Activated CD4-positive, alpha-beta T cell treated with anti-CD3 and anti-CD28 coated beads, Interleukin-2, amount 10 ng/mL, durations not matched to agents 7 days and 5 days (primary cell): ENCODE data around the gene COMMD10. TPM values are rescaled to one million over a fixed set of nuclear protein-coding genes. Genes with fewer than 3 reads are reported as not detected.

Experiments
- CTCF ChIA-PET: fragments of 350-600 bp; sonication (Branson Sonifier 250); formaldehyde crosslinking; loops from one replicate; lab custom pipeline; 2021; ENCODE audit warnings: antibody characterized with exemption; lab: Charles Lee
- POLR2A ChIA-PET: fragments of 350-600 bp; sonication (Branson Sonifier 250); formaldehyde crosslinking; loops from one replicate; lab custom pipeline; 2021; ENCODE audit warnings: antibody characterized with exemption; lab: Charles Lee
- DNase-seq: peaks from one replicate; pipeline ENCODE4 v3.0.0-alpha.2; 2020
- H3K27ac Mint-ChIP-seq: one replicate; pipeline ENCODE4 v1.8.0; 2021; ENCODE audit warnings: mild to moderate bottlenecking, moderate library complexity, mixed read lengths
- H3K27me3 Mint-ChIP-seq: one replicate; pipeline ENCODE4 v1.8.0; 2021; ENCODE audit warnings: mixed read lengths
- H3K36me3 Mint-ChIP-seq: one replicate; pipeline ENCODE4 v1.8.0; 2021; ENCODE audit warnings: low read depth, mixed read lengths
- H3K4me1 Mint-ChIP-seq: one replicate; pipeline ENCODE4 v1.8.0; 2021; ENCODE audit warnings: mixed read lengths
- H3K4me3 Mint-ChIP-seq: one replicate; pipeline ENCODE4 v1.8.0; 2021; ENCODE audit warnings: mild to moderate bottlenecking, moderate library complexity, mixed read lengths
- H3K9me3 Mint-ChIP-seq: one replicate; pipeline ENCODE4 v1.8.0; 2021; ENCODE audit warnings: mixed read lengths
- total RNA-seq, 2 experiments: library from RNA; stranded (reverse); gene quantifications; one replicate each; pipeline ENCODE4 v1.2.3, GENCODE V29; 2021

COMMD10 gene
- 10 to 100 TPM; 24.8 to 27.3 TPM for total RNA-seq

DNA sequence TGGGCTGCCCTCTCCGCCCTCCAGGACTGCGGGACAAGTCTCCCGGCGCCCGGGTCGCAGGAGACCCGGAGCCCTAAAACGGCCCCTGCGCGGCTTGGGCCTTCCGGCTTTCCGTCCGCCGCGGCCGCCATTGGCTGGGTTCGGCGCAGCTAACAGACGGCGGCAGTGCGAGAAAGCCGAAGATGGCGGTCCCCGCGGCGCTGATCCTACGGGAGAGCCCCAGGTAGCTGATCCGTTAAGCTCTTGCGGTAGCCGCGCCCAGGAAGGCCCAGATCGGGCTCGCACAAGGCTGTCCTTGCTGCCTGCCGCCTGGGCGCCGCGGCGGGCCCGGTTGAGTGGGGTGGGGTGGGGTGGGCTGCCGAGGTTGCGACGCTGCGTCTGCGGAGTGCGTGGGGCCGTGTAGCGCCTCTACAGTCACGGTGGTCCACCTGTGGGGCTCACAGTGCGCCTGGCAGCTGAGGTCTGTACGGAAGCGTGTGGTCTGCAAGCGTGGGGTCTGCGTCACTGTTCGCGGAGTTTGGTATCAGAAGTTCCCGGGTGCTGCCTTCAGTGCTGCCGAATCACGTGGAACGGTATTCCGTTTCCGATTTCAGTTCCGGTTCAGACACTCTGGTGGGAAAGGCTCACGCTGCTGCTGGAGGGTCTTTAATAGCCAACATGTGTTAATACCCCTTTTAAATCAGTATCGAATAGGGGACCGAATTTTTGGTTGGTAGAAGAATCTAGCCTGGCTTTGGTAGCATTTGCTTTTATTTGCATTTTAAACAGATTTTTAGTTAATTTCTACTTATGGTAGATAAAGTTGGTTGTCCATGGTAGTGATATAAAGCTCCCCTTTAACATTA is at the start of gene COMMD10:
TSS of gene COMMD10 (plus strand) at position 155 of the 845 bp plus-strand sequence.
- peak within 1 kb of the TSS; percentile 96 for H3K27ac Mint-ChIP-seq
- DNase-seq, result peak; percentile 79
- POLR2A ChIA-PET, result no interaction called here
- H3K27me3 Mint-ChIP-seq, result no peaks in the 10 kb centered on the region
- H3K36me3 Mint-ChIP-seq, result peaks cover 33% of the 10 kb centered on the region
- CTCF ChIA-PET, result interaction anchor here (0.7 to 0.9 kb wide), 3 partner anchors 9 to 246 kb away, joined by 3 to 6 read pairs (median 3); no protein-coding TSS in a partner anchor
- peaks cover 43% of the 10 kb centered on the region for H3K4me1 Mint-ChIP-seq
- peaks cover 2% of the 10 kb centered on the region for H3K9me3 Mint-ChIP-seq
- peak within 1 kb of the TSS; percentile 87 for H3K4me3 Mint-ChIP-seq

GRCh38 chr5:116035123-116035522 is 49.7 kb upstream of the COMMD10 start:
- ChIA-PET CTCF (interaction anchor here (1.3 kb wide), 1 partner anchor 27 kb away, joined by 3 read pairs; no protein-coding TSS in a partner anchor), POLR2A (no interaction called here)
- Mint-ChIP-seq H3K4me1 (peaks cover 5% of the 10 kb centered on the region), H3K27me3 (peaks cover 17% of the 10 kb centered on the region), H3K4me3 (no peak overlapping the region), H3K9me3 (no peaks in the 10 kb centered on the region), H3K27ac (no peak overlapping the region), H3K36me3 (no peaks in the 10 kb centered on the region)
- DNase-seq, result no peak

DNA sequence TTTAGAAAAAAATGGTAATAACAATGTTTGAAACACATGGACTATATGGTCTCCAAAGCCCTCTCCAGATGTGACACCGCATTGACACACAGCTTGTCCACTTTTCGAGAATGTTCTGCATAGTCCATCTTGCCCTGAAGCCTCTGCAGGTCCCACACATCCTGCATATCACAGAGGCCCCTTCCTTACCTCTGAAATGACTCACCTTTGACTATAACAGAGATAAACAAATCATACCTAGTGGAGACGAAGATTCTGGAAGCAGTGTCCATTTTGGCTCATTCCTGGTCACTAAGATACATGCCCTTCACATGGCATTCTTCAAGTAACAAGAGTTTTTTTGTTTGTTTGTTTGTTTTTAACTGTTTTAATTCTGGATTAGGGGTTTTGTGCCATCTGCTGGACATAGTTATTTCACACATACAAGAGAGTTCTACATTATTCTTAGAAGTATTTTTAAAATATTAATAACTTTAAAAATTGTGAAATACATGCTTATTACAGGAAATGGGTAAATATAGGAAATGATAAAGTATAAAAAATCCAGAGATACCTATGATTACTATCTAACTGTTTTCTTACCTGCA is 47.5 kb upstream of the COMMD10 start:
- no peak overlapping the region for H3K27ac Mint-ChIP-seq
- H3K4me1 Mint-ChIP-seq, result peaks cover 3% of the 10 kb centered on the region
- H3K36me3 Mint-ChIP-seq, result no peaks in the 10 kb centered on the region
- POLR2A ChIA-PET, result no interaction called here
- CTCF ChIA-PET, result no interaction called here
- no peak for DNase-seq
- no peaks in the 10 kb centered on the region for H3K9me3 Mint-ChIP-seq
- no peak overlapping the region for H3K4me3 Mint-ChIP-seq
- peaks cover 17% of the 10 kb centered on the region for H3K27me3 Mint-ChIP-seq

DNA sequence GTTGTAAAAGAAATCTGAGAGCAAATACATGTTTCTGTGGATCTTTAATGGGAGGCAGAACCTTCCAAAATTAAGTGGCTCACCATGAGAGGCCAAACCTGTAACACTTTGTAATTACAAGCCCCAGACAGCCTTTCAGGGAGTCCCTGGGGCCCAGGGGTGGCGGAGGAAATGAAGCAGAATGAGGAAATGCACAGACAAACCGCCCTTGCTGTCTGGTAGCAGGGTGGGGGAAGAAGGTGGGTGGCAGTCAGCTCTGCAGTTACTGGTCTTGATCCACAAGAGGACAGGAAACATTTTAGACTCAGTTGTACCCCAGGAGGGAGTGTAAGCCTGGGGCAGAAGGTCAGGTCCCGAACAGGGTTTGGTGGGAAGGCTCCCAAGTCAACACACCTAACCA is 46.0 kb upstream of the COMMD10 start:
- POLR2A ChIA-PET, result no interaction called here

GRCh38 chr5:116042375-116042774 is 42.5 kb upstream of the COMMD10 start:
- no peak overlapping the region for H3K4me3 Mint-ChIP-seq
- H3K4me1 Mint-ChIP-seq, result peaks cover 3% of the 10 kb centered on the region
- H3K36me3 Mint-ChIP-seq, result no peaks in the 10 kb centered on the region
- ChIA-PET POLR2A (no interaction called here), CTCF (no interaction called here)
- H3K9me3 Mint-ChIP-seq, result no peaks in the 10 kb centered on the region
- H3K27me3 Mint-ChIP-seq, result peaks cover 18% of the 10 kb centered on the region
- DNase-seq, result no peak
- no peak overlapping the region for H3K27ac Mint-ChIP-seq

More for the DNA sequence above, 46.0 kb upstream of the COMMD10 start:
- H3K4me3 Mint-ChIP-seq, result no peak overlapping the region
- peaks cover 17% of the 10 kb centered on the region for H3K27me3 Mint-ChIP-seq
- no peaks in the 10 kb centered on the region for H3K9me3 Mint-ChIP-seq
- H3K4me1 Mint-ChIP-seq, result peaks cover 3% of the 10 kb centered on the region
- no peak for DNase-seq
- no peaks in the 10 kb centered on the region for H3K36me3 Mint-ChIP-seq
- CTCF ChIA-PET, result no interaction called here
- no peak overlapping the region for H3K27ac Mint-ChIP-seq

GRCh38 chr5:116044073-116044472 is 40.8 kb upstream of the COMMD10 start:
- Mint-ChIP-seq H3K27me3 (peaks cover 15% of the 10 kb centered on the region), H3K4me1 (no peaks in the 10 kb centered on the region), H3K27ac (no peak overlapping the region), H3K9me3 (no peaks in the 10 kb centered on the region), H3K4me3 (no peak overlapping the region), H3K36me3 (no peaks in the 10 kb centered on the region)
- ChIA-PET POLR2A (no interaction called here), CTCF (no interaction called here)
- no peak for DNase-seq

DNA sequence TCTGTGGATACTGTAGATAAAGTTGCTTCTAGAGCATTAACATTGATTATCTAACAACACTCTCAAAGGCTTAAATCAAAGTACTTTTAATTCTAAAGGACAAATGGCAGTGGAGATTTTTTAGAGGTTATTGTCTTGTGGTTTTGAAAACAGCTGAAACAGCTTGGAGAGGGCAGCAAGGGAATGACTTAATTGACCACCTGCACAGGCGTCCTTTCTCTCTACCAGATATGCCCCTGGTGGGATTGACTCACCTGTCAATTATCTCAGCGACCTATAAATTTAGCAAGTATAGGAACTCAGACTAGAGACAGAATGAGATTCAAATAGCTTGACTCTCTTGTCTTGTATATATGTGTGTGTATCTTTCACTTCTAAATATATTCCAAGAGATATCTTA is 39.0 kb upstream of the COMMD10 start:
- Mint-ChIP-seq H3K4me3 (no peak overlapping the region), H3K9me3 (no peaks in the 10 kb centered on the region), H3K27me3 (peaks cover 13% of the 10 kb centered on the region), H3K36me3 (no peaks in the 10 kb centered on the region), H3K27ac (no peak overlapping the region), H3K4me1 (no peaks in the 10 kb centered on the region)
- CTCF ChIA-PET, result no interaction called here
- POLR2A ChIA-PET, result no interaction called here
- no peak for DNase-seq

GRCh38 chr5:116046261-116046660 is 38.6 kb upstream of the COMMD10 start:
- POLR2A ChIA-PET, result no interaction called here
- CTCF ChIA-PET, result no interaction called here
- peaks cover 13% of the 10 kb centered on the region for H3K27me3 Mint-ChIP-seq
- no peak overlapping the region for H3K4me3 Mint-ChIP-seq
- no peaks in the 10 kb centered on the region for H3K36me3 Mint-ChIP-seq
- no peaks in the 10 kb centered on the region for H3K4me1 Mint-ChIP-seq
- H3K27ac Mint-ChIP-seq, result no peak overlapping the region
- no peak for DNase-seq
- no peaks in the 10 kb centered on the region for H3K9me3 Mint-ChIP-seq

DNA sequence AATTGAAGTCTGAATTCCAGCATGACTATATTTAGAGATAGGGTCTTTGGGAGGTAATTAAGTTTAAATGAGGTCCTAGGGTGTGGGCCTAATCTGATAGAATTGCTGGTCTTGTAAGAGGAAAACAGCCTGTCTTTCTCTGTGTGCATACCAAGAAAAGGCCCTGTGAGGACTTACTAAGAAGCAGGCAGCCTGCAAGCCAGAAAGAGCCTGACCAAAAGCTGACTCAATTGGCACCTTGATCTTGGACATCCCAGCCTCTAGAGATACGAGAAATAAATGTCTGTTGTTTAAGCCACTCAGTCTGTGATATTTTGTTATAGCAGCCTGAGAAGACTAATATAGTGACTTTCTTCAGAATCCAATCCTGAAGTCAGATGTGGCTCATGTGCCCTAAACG is 38.0 kb upstream of the COMMD10 start:
- POLR2A ChIA-PET, result no interaction called here

GRCh38 chr5:116058346-116058936 is 26.4 kb upstream of the COMMD10 start:
- H3K4me3 Mint-ChIP-seq, result no peak overlapping the region
- no peaks in the 10 kb centered on the region for H3K36me3 Mint-ChIP-seq
- ChIA-PET POLR2A (no interaction called here), CTCF (no interaction called here)
- no peak overlapping the region for H3K27ac Mint-ChIP-seq
- H3K4me1 Mint-ChIP-seq, result no peaks in the 10 kb centered on the region
- H3K9me3 Mint-ChIP-seq, result no peaks in the 10 kb centered on the region
- no peak for DNase-seq
- peaks cover 25% of the 10 kb centered on the region for H3K27me3 Mint-ChIP-seq

More for the DNA sequence above, 38.0 kb upstream of the COMMD10 start:
- no peak for DNase-seq
- no peaks in the 10 kb centered on the region for H3K4me1 Mint-ChIP-seq
- no peaks in the 10 kb centered on the region for H3K9me3 Mint-ChIP-seq
- CTCF ChIA-PET, result no interaction called here
- H3K27me3 Mint-ChIP-seq, result peaks cover 9% of the 10 kb centered on the region
- H3K27ac Mint-ChIP-seq, result no peak overlapping the region
- no peaks in the 10 kb centered on the region for H3K36me3 Mint-ChIP-seq
- H3K4me3 Mint-ChIP-seq, result no peak overlapping the region

- Mint-ChIP-seq H3K4me1 (no peaks in the 10 kb centered on the region), H3K27me3 (peaks cover 29% of the 10 kb centered on the region), H3K9me3 (no peaks in the 10 kb centered on the region), H3K27ac (no peak overlapping the region), H3K36me3 (no peaks in the 10 kb centered on the region), H3K4me3 (no peak overlapping the region)
- ChIA-PET CTCF (interaction anchor here (0.9 kb wide), 1 partner anchor 27 kb away, joined by 3 read pairs; no protein-coding TSS in a partner anchor), POLR2A (no interaction called here)
- no peak for DNase-seq
These were observed 22.5 kb upstream of the COMMD10 start for GRCh38 chr5:116062352-116062751.

DNA sequence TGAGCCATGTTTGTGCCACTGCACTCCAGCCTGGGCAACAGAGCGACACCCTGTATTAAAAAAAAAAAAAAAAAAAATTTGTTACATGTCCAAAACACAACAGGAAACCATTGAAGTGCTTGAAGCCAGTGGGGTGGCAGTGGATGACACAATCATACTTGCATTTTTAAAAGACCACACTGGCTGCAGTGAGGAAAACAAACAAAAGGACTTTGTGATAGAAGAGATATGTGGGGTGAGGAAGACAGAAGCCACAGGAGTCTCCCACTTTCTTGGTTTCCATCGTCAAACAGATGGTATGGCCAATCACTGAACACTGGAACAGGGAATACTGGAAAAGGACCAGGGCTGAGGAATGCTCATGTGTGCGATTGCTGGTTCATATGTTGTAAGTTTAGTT is 20.9 kb upstream of the COMMD10 start:
- Mint-ChIP-seq H3K4me3 (no peak overlapping the region), H3K27ac (no peak overlapping the region), H3K27me3 (peaks cover 20% of the 10 kb centered on the region), H3K36me3 (no peaks in the 10 kb centered on the region), H3K4me1 (no peaks in the 10 kb centered on the region), H3K9me3 (no peaks in the 10 kb centered on the region)
- POLR2A ChIA-PET, result no interaction called here
- no peak for DNase-seq
- CTCF ChIA-PET, result no interaction called here

- peak; percentile 18 for DNase-seq
These were observed 16.7 kb upstream of the COMMD10 start for GRCh38 chr5:116068028-116068632.

More at GRCh38 chr5:116068028-116068632, 16.7 kb upstream of the COMMD10 start:
- Mint-ChIP-seq H3K4me3 (no peak overlapping the region), H3K4me1 (no peaks in the 10 kb centered on the region), H3K36me3 (no peaks in the 10 kb centered on the region), H3K27ac (no peak overlapping the region), H3K9me3 (no peaks in the 10 kb centered on the region), H3K27me3 (peaks cover 24% of the 10 kb centered on the region)
- ChIA-PET POLR2A (no interaction called here), CTCF (no interaction called here)
